Keratinocyte (primary cell): ENCODE measurements around the gene HELZ.

Experiments
- CTCF ChIP-seq, 3 experiments: IDR thresholded peaks in 1 of 3; conservative IDR thresholded peaks in 1 of 3; optimal IDR thresholded peaks in 1 of 3; 2 replicates in 2 of 3; 3 replicates in 1 of 3; pipeline versions ENCODE3 to v1.5.1; 2011; ENCODE audit warnings: low read length in 3 of 3, mild to moderate bottlenecking in 3 of 3, moderate library complexity in 2 of 3, control low read depth in 1 of 3, inconsistent platforms in 1 of 3; ENCODE audit not compliant: insufficient read depth in 2 of 3; ENCODE audit errors: extremely low read depth in 1 of 3
- EZH2 ChIP-seq: IDR thresholded peaks from one replicate; pipeline ENCODE4 v1.6.1; 2012; ENCODE audit warnings: inconsistent platforms, mild to moderate bottlenecking, low read length, moderate library complexity

GRCh38 chr17:67281053-67281452 is 36.1 kb upstream of the HELZ start:
- TF ChIP-seq CTCF (optimal IDR thresholded peaks at IDR 0.05 in 1 of 3, IDR thresholded peaks at IDR 0.05 in 1 of 3, conservative IDR thresholded peaks at IDR 0.05 in 1 of 3; ENCODE audit: extremely low read depth in 1 of 3, insufficient read depth in 2 of 3, low read length in 3 of 3) (no peak), EZH2 (no peak)
